K562 (cell line): Measurements from ENCODE around the gene ZDHHC8. TPM values are rescaled to one million over a fixed set of nuclear protein-coding genes. Genes with fewer than 3 reads are reported as not detected.
A peak's percentile ranks its signal among the peaks of the same experiment; 100 is the strongest.

Experiments used
- BMI1 ChIP-seq: fragments of 150-350 bp; IDR thresholded peaks from 2 replicates; pipeline ENCODE4 v1.6.1; 2014; ENCODE audit warnings: low read length
- FOSL1 ChIP-seq: fragments of 200-800 bp; sonication (Bioruptor generic); conservative IDR thresholded peaks from 2 replicates; pipeline ENCODE4 v1.6.1; 2016; ENCODE audit warnings: missing genetic modification characterization, missing compliant biosample characterization
- KLF10 ChIP-seq: fragments of 250-450 bp; sonication (Bioruptor Pico); IDR thresholded peaks from 2 replicates; pipeline ENCODE4 v1.6.1; 2021; ENCODE audit warnings: matching md5 sums
- MAFF ChIP-seq: IDR thresholded peaks from 2 replicates; pipeline ENCODE4 v1.6.1; 2012; ENCODE audit warnings: low read length, improper control_type of control experiment
- MEF2D ChIP-seq: conservative IDR thresholded peaks from 2 replicates; pipeline ENCODE4 v1.6.1; 2016; ENCODE audit warnings: low read depth, missing genetic modification characterization, missing compliant biosample characterization
- MEIS2 ChIP-seq: fragments of 450-650 bp; IDR thresholded peaks from 2 replicates; pipeline ENCODE4 v1.6.1; 2014; ENCODE audit warnings: mild to moderate bottlenecking; ENCODE audit not compliant: partially characterized antibody
- MTA3 ChIP-seq: fragments of 450-650 bp; formaldehyde crosslinking; IDR thresholded peaks from 2 replicates; pipeline ENCODE4 v1.6.1; 2017; ENCODE audit warnings: mild to moderate bottlenecking, borderline replicate concordance
- MXD1 ChIP-seq: fragments of 250-450 bp; sonication (Bioruptor Pico); IDR thresholded peaks from 2 replicates; pipeline ENCODE4 v1.8.0; 2021; ENCODE audit warnings: borderline replicate concordance, mild to moderate bottlenecking, moderate library complexity; ENCODE audit not compliant: poor library complexity, severe bottlenecking
- SMC3 ChIP-seq: conservative IDR thresholded peaks from 2 replicates; pipeline ENCODE4 v1.6.1; 2011; ENCODE audit warnings: low read depth, low read length, improper control_type of control experiment; ENCODE audit not compliant: insufficient read depth
- SRSF1 ChIP-seq: fragments of 200-400 bp; formaldehyde crosslinking; IDR thresholded peaks from 2 replicates; pipeline ENCODE4 v1.6.1; 2017; ENCODE audit warnings: mild to moderate bottlenecking, low read depth, low read length, moderate library complexity
- TOE1 ChIP-seq, 2 experiments: fragments of 450-650 bp in 1 of 2; sonication (generic) in 1 of 2; formaldehyde crosslinking in 1 of 2; IDR thresholded peaks; 2 replicates each; pipeline versions ENCODE4 v1.7.1 to v1.8.0; 2016 to 2022; ENCODE audit warnings: borderline replicate concordance in 2 of 2, mild to moderate bottlenecking in 2 of 2, antibody characterized with exemption in 1 of 2, inconsistent platforms in 1 of 2, low read depth in 1 of 2, missing genetic modification reagents in 1 of 2, moderate library complexity in 1 of 2
- ZBTB34 ChIP-seq: fragments of 250-450 bp; sonication (Bioruptor Pico); IDR thresholded peaks from 2 replicates; pipeline ENCODE4 v1.8.0; 2021; ENCODE audit warnings: mild to moderate bottlenecking, moderate library complexity
- ZNF384 ChIP-seq: IDR thresholded peaks from 2 replicates; pipeline ENCODE4 v1.6.1; 2012; ENCODE audit warnings: low read depth, low read length, improper control_type of control experiment
- ZNF518B ChIP-seq: fragments of 250-450 bp; sonication (Bioruptor Pico); IDR thresholded peaks from 2 replicates; pipeline ENCODE4 v1.5.0; 2021; ENCODE audit warnings: mild to moderate bottlenecking, moderate library complexity
- polyA plus RNA-seq, 8 experiments: library from polyadenylated mRNA; depleted of rRNA in 4 of 8; stranded (reverse) in 5 of 8; unstranded in 3 of 8; fragments of >200 nt; fragmentation: Nextera tagmentation in 2 of 8; fragmentation: Illumina TruSeq in 1 of 8; extraction: Ambion mirVana in 2 of 8; extraction: Trizol in 1 of 8; gene quantifications; 2 replicates each; pipeline versions ENCODE4 v1.2.1 to v1.2.3, GENCODE V29; 2011 to 2014; ENCODE audit warnings: inconsistent platforms in 1 of 8, missing spikeins in 1 of 8
- total RNA-seq, 7 experiments: library from RNA; depleted of rRNA in 6 of 7; stranded (reverse); fragments of >200 nt in 6 of 7; fragmentation: Illumina TruSeq in 2 of 7; extraction: Trizol in 2 of 7; gene quantifications; 2 replicates each; pipeline versions ENCODE4 v1.2.1 to v1.2.3, GENCODE V29; 2011 to 2021; ENCODE audit warnings: low replicate concordance in 1 of 7
- TF ChIP-seq, protein P1 (sequence below): IDR thresholded peaks from 2 replicates; pipeline ENCODE4 v1.6.1; 2011; ENCODE audit not compliant: insufficient read length; ENCODE audit errors: extremely low read depth
- TF ChIP-seq, protein P2 (sequence below): sonication (generic); formaldehyde crosslinking; IDR thresholded peaks from 2 replicates; pipeline ENCODE4 v1.4.0; 2020; ENCODE audit warnings: mild to moderate bottlenecking, missing genetic modification reagents

Gene ZDHHC8
- total and polyA plus RNA-seq, 9 of the 15 experiments (the other 6 are each of a cell fraction or from before 2014, with no cell fraction given) = 0.04 to 109 (median 16.4) TPM

DNA sequence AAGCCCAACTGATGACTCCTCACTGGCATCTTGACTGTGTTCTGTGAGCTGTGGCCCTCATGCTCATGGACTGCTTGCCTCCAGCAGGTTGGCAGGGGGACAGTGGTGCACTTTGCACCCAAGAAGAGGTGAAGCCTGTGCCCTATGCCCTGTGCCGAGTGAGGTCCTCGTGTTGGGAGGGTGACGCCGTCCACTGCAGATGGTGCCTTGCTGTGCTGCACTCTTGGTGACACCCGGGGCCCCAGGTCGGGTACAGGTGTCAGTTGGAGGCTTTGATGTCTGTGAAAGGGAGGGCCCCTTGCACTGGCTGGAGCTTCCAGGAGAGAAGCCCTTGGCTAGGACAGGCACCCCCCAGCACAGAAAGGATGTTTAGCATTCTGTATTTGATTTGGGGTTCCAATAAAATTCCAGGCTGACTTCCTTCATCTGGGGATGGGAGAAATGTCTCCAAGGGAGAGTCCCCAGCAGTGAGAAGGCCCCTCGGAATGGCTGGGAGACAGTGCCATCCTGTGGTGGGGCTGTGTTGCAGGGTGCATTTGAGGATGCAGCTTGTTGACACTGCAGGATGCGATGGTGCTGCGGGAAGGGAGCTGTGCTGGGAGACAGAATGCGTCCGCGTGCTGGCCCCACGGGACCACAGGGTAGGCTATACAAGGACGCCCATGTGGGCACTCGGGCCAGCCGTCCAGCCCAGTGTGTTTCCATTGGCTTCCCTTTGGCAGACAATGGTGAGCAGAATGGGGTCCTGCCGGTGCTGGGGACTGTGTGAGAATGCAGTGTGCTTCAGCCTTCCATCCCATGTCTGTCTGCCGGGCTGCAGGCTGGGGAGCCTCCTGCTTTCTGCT, 2.5 kb upstream of the ZDHHC8 start (continued):
- TF ChIP-seq ZBTB34 (CRISPR knock-in tag) (peak; percentile 17; the same call in 1 of the 2 replicates), FOSL1 (tag) (no peak), TOE1 (IDR thresholded peaks at IDR 0.05; ENCODE audit: borderline replicate concordance) (no peak; the same call in 1 of the 2 replicates), TOE1 (CRISPR knock-in tag; IDR thresholded peaks at IDR 0.05; ENCODE audit: borderline replicate concordance, low read depth) (no peak), MXD1 (no peak), MTA3 (peak; percentile 64; the same call in 1 of the 2 replicates), SRSF1 (no peak), MAFF (no peak; the same call in none of the 2 replicates), MEF2D (tag) (no peak), BMI1 (no peak), ZNF384 (peak; percentile 63), SMC3 (peak; percentile 94), KLF10 (CRISPR knock-in tag) (no peak), ZNF518B (CRISPR knock-in tag) (no peak), MEIS2 (no peak)
- TF ChIP-seq, protein P1, sequence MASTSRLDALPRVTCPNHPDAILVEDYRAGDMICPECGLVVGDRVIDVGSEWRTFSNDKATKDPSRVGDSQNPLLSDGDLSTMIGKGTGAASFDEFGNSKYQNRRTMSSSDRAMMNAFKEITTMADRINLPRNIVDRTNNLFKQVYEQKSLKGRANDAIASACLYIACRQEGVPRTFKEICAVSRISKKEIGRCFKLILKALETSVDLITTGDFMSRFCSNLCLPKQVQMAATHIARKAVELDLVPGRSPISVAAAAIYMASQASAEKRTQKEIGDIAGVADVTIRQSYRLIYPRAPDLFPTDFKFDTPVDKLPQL = no peak
- TF ChIP-seq, protein P2, sequence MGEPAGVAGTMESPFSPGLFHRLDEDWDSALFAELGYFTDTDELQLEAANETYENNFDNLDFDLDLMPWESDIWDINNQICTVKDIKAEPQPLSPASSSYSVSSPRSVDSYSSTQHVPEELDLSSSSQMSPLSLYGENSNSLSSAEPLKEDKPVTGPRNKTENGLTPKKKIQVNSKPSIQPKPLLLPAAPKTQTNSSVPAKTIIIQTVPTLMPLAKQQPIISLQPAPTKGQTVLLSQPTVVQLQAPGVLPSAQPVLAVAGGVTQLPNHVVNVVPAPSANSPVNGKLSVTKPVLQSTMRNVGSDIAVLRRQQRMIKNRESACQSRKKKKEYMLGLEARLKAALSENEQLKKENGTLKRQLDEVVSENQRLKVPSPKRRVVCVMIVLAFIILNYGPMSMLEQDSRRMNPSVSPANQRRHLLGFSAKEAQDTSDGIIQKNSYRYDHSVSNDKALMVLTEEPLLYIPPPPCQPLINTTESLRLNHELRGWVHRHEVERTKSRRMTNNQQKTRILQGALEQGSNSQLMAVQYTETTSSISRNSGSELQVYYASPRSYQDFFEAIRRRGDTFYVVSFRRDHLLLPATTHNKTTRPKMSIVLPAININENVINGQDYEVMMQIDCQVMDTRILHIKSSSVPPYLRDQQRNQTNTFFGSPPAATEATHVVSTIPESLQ = no peak
